ENCODE measurements around the gene HOXC9.
"Not testable (repeated sequence)": the region's sequence is repeated elsewhere in the genome, so short reads cannot be mapped to it uniquely, and the experiment has no call there.

HOXC9 gene

DNA sequence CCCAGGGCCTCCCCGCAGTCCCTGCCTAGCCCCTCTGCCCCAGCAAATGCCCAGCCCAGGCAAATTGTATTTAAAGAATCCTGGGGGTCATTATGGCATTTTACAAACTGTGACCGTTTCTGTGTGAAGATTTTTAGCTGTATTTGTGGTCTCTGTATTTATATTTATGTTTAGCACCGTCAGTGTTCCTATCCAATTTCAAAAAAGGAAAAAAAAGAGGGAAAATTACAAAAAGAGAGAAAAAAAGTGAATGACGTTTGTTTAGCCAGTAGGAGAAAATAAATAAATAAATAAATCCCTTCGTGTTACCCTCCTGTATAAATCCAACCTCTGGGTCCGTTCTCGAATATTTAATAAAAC, 30.5 kb downstream of the HOXC9 start:
- no peak for DNase-seq

DNA sequence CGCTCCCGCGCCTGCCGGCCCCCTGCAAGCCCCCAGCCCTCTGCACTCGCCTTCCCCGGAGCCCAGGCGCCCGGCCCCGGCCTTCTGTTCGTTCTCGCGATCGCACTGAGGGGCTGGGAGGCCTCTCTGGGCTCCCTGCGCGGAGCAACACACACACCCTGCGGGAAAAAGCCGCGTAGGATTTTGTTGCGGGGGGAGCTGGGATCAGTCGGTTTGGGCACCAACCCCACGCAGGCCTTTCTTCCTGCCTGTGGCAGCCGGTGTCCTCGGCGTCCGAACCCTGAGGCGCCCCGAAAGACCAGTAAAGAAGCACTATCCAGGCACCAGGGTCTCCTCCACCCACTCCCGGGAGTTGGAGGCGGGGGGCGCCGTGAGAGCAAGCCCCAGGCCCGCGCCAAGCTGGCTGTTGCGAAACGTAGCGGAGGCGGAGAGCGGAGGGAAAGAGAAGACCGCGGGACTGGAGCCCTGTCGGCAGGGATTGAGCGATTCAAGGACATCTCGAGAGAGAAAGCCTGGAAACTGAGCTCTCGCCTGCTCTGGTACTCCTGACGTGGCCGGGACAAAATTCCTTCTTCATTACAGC, 31.0 kb downstream of the HOXC9 start:
- DNase-seq, result no peak

- DNase-seq, result no peak
Observed at GRCh38 chr12:54031480-54031879, 31.5 kb downstream of the HOXC9 start.

DNA sequence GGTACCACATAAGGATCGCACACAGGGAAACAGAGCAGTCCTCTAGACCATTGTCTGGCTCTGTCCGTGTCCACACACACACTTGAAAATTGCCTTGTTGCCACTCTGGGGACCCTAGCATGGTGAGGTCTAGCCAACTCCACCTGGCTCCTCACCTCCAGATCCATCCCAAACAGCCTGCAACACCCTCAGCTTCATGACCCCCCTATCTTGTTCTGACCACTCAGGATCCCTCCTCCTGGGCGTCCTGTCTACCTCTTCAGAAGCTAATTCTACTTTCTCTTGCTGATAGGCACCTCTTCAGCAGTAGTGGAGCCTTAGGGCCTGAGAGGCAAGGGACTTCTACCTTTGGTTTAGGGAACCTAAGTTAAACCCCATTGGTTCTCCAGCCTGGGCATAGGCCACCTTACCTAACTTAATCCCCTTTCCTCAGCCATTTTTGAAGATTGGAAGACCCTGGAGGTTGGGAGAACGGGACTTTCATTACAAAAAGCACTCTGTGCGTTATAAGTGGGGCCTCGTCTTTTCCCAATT, 32.2 kb downstream of the HOXC9 start:
- DNase-seq, result no peak

GRCh38 chr12:54032627-54033100, 32.7 kb downstream of the HOXC9 start, which contains the start of gene HOXC5:
TSS of gene HOXC5 (plus strand) at chr12:54033050. CDS start at chr12:54033123, 73 bp downstream.
- peak; percentile 39 to 51 for DNase-seq

DNA sequence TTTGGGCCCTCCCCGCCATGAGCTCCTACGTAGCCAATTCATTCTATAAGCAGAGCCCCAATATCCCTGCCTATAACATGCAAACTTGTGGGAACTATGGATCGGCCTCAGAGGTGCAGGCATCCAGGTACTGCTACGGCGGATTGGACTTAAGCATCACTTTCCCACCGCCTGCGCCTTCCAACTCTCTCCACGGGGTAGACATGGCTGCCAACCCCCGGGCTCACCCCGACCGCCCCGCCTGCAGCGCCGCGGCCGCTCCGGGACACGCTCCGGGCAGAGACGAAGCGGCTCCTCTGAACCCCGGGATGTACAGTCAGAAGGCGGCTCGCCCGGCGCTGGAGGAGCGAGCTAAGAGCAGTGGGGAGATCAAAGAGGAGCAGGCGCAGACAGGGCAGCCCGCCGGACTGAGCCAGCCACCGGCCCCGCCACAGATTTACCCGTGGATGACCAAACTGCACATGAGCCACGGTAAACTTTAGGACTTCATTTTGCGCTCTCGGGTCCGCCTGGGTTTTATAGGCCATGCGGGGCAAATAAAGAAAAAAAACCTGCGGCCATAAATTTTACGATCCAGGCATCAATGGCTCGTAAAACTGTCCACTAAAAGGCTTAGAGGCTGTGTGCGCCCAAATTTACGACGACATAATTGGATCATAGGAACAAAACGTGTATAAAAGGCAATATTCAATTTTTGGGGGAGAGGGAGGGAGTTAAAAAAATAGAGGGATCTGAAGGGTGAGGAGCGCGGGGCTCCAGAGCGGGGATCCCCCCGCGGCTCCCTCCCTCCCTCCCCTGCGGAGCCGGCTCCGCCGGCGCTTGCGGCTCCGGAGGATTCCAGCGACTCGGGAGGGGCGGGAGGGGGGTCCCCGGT, 33.4 kb downstream of the HOXC9 start:
- no peak for DNase-seq

- no peak for DNase-seq
Observed at GRCh38 chr12:54033980-54034784, 34.2 kb downstream of the HOXC9 start.

DNA sequence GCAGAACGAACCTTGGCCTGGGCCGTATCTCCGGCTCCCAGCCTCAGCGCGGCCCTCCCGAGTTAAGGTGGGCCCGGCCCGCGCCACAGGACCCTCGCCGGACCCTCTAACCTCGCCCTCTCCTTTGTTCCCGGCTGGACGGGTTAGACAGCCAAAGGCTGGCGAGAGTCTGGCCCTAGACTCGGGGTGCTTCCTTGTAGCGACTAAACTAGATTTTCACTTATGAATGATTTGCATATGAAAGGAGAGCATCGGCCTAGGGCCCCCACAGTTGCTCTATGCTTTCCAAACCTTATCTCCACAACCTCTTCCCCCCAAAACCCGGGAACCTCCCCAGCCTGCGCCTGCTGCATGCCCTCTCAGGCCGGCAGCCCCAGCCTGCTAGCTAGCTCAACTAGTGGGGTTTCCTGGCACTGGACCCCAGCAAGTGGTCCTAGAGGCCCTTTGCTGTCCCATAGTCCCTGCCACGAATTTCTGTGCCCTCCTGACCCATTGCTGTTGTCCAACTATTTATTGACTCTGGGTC, 34.9 kb downstream of the HOXC9 start:
- no peak for DNase-seq

DNA sequence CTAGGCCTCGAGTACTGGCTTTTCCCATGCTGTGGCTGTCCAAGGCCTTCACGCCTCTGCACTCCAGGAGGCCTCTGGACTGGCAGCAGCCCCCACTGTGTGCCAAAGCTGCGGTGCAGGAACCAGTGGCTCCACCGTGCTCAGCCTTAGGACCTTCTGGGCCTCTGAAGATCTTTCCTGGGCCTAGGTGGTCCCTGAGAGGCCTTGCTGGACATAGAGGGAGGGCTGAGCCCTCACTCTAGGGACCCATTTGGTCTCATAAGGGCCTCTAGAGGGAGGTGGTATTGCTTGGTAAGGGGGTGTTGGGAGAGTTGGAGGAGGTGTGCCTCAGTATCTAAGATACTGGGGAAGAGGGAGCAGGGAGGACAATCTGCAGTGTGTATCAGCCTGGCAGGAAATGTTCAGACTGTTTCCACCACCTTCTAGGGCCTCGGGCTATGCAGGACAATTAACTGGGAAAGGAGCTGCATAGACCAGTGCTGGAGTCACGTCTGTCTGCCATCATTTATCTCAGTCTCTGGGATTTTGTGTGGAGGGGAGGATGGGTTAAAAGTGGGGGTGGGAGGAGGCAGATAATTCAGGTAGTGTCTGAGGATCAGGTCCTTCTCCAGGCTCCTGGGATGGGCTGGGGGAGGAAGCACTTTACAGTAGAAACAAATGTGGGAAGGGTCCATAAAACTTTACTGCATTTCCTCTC, 35.8 kb downstream of the HOXC9 start:
- no peak for DNase-seq

DNA sequence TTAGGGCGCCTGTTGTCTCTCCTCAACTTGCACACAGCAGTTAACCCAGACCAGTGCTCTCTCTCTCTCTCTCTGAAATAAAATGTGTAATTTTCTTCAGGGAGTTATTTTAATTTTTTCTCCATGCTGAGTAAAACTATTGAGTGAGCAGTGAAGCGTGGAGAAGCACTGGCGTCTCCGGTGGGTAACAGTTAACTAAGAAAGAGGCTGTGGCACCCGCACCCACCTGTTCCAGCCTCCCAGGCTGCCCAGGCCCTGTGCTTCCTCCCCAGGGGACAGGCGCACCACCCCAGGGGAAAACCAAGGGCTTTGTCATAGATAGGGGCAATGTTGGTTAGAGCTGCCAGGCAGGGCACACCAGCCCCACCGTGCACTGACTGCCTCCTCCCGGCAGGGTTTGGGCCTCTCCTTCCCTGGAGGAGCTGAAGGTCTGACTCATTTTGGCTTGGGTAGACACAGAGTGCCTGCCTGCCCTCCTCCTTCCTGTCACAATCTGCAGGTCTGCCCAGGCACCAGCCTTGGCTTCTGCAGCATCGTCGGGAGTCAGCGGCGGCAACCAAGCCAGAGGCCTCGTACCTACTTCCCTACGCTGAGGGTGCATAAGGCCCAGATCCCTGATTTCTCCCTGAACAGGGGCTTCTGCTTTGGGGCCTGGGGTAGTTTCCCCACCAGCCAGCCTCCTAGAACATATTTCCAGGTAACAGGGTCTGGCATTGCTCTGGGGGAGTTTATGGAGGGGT, 36.8 kb downstream of the HOXC9 start:
- DNase-seq, result no peak

DNA sequence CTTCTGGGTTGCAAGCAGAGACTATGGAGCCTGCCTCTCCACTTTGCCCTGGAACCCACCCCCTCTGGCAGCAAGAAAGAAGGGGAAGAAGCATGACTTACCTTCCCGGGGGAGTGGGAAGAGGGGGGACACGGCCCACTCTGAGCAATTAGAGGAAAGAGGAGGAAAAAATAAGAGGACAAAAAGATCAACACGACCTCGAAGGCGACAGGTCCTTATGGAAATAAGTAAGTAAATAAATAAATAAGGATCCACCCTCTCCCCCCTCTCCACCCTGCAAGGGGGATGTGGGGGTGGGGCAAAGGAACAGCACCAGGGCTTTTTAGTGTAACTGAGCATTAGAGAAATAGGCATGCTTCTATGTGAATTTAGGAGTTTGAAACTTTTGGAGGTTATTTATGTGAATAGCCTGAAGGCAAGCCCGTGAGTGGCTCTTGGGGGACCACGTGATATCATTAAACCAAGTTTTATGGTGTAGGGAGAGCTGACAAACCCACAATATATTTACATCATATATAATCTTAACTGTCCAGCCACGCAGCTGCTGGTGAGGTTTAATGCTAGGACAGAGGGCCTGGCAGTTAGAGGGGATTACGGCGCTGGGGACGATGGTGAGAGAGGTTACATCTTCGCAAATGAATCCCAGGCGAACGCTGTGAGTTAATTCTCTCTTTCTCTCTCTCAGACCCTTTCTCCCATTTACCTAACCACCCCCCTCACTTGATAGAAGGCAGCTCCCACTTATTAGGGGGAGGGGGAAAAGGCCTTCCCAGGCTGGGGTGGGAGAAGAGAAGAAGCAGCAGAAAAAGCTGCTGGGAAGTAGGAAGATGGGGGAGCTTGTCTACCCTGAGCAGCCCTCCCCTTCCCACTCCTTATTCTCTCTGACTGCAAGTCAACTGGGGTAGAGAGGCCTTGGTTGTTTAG, 37.7 kb downstream of the HOXC9 start:
- no peak for DNase-seq

GRCh38 chr12:54038284-54038870, 38.4 kb downstream of the HOXC9 start:
- DNase-seq, result no peak

DNA sequence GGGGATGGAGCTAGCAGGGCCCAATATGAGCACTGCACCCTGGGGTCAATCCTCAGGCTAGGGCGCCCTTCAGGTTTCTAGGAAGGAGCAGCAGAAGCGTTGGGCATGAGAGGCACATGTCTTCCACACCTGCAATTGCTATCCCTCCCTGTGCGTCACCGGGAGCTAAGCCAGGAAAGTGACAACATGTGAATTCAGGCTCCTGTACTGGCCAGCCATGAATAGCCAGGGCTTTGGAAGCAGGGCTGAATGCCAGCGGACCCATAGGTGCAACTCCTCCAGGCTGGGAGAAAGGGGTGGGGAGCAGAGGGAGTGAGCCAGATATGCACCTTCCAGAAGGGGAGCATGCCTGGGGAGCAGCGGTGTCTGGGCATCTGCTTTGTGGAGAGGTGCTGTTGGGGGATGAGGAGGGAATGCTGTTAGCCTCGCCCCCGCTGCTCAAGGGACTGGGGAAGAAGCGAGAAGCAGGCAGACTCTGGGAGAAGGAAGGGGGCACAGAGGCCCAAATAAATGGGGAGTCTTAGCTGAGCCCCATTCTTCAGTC, 39.0 kb downstream of the HOXC9 start:
- no peak for DNase-seq

DNA sequence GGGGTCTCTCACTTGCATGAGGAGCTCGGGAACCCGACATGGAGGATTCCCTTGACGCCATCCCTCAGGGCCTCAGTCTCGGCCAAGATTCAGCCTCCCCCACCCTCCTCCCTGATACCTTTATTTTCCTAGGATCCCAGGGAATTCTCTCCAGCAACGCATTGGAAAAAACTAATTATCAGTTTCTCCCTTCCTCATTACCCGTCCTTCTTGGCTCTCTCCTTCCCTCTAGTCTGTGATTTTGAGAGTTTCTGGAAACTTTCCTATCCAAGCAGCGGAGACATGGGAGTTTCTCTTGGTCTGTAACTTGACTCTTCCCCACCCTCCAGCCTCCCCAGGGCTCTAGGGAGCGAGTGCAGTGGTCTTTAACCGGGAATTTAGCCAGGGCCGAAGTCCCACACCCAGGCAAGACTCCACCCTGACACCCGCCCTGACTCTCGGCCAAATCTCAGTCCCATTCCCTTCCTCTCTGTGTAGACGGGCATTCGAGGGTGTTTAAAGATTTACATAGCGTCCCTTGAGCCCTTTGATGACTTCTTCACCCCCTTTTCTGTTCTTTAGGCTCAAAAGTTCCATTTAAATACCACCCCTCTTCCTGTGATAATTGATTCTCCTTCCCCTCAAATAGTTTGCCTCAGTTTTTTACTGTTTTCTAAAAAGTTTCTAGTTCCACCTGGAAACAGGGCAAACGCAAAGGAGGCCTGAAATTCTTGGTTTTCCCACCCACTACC, 39.6 kb downstream of the HOXC9 start:
- no peak for DNase-seq

GRCh38 chr12:54040148-54040494, 40.2 kb downstream of the HOXC9 start:
- no peak for DNase-seq

DNA sequence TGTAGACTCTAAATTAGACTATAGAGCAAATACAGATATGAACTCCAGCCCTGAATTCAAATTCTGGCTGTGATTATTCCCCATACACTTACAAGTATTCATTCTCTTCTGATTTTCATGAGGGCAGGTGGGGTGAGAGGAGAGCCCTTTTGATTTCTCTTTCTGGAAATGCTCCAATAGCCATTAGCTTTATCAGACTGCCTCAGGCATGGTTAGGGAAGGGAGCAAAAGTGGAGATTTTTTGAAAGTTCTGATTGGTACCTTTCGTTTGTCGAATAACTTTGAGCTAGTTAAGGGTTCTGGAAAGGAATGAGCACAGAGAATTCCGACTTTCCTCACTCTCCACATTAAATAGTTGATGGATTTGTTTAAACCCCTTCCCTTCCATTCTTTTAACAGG, 40.7 kb downstream of the HOXC9 start:
- DNase-seq, result no peak

GRCh38 chr12:54041097-54041690, 41.2 kb downstream of the HOXC9 start:
- no peak for DNase-seq

DNA sequence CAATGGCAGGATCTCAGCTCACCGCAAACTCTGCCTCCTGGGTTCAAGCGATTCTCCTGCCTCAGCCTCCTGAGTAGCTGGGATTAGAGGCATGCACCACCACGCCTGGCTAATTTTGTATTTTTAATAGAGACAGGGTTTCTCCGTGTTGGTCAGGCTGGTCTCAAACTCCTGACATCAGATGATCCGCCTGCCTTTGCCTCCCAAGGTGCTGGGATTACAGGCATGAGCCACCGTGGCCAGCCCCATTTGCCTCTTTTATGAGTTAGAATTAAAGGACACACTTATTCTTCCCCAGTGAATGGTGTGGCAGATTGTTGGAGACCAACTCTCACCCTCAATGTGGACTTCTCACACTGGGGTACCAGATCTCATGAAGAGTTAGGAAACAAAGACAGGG, 42.1 kb downstream of the HOXC9 start:
- not testable (repeated sequence) for DNase-seq
